Measurements from ENCODE around the gene CIAO2B.

CIAO2B gene

DNA sequence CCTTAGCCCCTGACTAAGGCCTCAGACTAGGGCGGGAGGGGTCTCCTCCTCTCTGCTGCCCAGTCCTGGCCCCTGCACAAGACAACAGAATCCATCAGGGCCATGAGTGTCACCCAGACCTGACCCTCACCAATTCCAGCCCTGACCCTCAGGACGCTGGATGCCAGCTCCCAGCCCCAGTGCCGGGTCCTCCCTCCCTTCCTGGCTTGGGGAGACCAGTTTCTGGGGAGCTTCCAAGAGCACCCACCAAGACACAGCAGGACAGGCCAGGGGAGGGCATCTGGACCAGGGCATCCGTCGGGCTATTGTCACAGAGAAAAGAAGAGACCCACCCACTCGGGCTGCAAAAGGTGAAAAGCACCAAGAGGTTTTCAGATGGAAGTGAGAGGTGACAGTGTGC is 39.5 kb upstream of the CIAO2B start:
- Histone ChIP-seq H3K4me1 (ENCODE audit: insufficient read depth, low read length, severe bottlenecking) (no peaks in the 10 kb centered on the region), H3K9ac (ENCODE audit: low read length) (no peak overlapping the region), H3K4me3 (ENCODE audit: low read depth, low read length, poor library complexity, severe bottlenecking) (no peak overlapping the region), H3K9me3 (ENCODE audit: low read length) (no peaks in the 10 kb centered on the region), H3K4me2 (ENCODE audit: low read length) (no peak overlapping the region), H3K36me3 (ENCODE audit: insufficient read depth, low read length) (no peaks in the 10 kb centered on the region), H3K27me3 (ENCODE audit: insufficient read depth, low read length) (peaks cover 6% of the 10 kb centered on the region; the same call in 1 of the 2 replicates), H3K9me2 (ENCODE audit: low read depth, low read length) (no peaks in the 10 kb centered on the region), H3K27ac (ENCODE audit: low read depth, low read length, poor library complexity, severe bottlenecking) (no peak overlapping the region), H3K79me2 (ENCODE audit: insufficient read depth, low read length) (no peaks in the 10 kb centered on the region), H3F3A (ENCODE audit: insufficient read depth, low read length) (no peaks in the 10 kb centered on the region), H4K20me1 (ENCODE audit: insufficient read depth, low read length) (no peaks in the 10 kb centered on the region), H2AFZ (ENCODE audit: low read length) (no peak overlapping the region)
- TF ChIP-seq, protein P1, sequence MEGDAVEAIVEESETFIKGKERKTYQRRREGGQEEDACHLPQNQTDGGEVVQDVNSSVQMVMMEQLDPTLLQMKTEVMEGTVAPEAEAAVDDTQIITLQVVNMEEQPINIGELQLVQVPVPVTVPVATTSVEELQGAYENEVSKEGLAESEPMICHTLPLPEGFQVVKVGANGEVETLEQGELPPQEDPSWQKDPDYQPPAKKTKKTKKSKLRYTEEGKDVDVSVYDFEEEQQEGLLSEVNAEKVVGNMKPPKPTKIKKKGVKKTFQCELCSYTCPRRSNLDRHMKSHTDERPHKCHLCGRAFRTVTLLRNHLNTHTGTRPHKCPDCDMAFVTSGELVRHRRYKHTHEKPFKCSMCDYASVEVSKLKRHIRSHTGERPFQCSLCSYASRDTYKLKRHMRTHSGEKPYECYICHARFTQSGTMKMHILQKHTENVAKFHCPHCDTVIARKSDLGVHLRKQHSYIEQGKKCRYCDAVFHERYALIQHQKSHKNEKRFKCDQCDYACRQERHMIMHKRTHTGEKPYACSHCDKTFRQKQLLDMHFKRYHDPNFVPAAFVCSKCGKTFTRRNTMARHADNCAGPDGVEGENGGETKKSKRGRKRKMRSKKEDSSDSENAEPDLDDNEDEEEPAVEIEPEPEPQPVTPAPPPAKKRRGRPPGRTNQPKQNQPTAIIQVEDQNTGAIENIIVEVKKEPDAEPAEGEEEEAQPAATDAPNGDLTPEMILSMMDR (IDR thresholded peaks at IDR 0.05; ENCODE audit: low read length), result no peak
- no peak for TF ChIP-seq EZH2 (IDR thresholded peaks at IDR 0.05; ENCODE audit: borderline replicate concordance, low read length)

DNA sequence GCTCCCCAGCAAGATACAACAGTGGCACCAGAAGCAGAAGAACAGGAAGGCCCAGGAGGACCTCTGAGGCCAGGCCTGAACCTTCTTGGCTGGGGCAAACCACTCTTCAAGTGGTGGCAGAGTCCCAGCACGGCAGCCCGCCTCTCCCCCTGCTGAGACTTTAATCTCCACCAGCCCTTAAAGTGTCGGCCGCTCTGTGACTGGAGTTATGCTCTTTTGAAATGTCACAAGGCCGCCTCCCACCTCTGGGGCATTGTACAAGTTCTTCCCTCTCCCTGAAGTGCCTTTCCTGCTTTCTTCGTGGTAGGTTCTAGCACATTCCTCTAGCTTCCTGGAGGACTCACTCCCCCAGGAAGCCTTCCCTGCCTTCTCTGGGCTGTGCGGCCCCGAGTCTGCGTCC is 38.8 kb upstream of the CIAO2B start:
- Histone ChIP-seq H3F3A (ENCODE audit: insufficient read depth, low read length) (no peaks in the 10 kb centered on the region), H3K36me3 (ENCODE audit: insufficient read depth, low read length) (no peaks in the 10 kb centered on the region), H3K4me1 (ENCODE audit: insufficient read depth, low read length, severe bottlenecking) (no peaks in the 10 kb centered on the region), H3K27ac (ENCODE audit: low read depth, low read length, poor library complexity, severe bottlenecking) (no peak overlapping the region), H3K9ac (ENCODE audit: low read length) (no peak overlapping the region), H2AFZ (ENCODE audit: low read length) (no peak overlapping the region), H3K79me2 (ENCODE audit: insufficient read depth, low read length) (no peaks in the 10 kb centered on the region), H3K9me2 (ENCODE audit: low read depth, low read length) (no peaks in the 10 kb centered on the region), H3K27me3 (ENCODE audit: insufficient read depth, low read length) (peaks cover 6% of the 10 kb centered on the region; the same call in 1 of the 2 replicates), H3K4me3 (ENCODE audit: low read depth, low read length, poor library complexity, severe bottlenecking) (no peak overlapping the region), H3K9me3 (ENCODE audit: low read length) (no peaks in the 10 kb centered on the region), H4K20me1 (ENCODE audit: insufficient read depth, low read length) (no peaks in the 10 kb centered on the region), H3K4me2 (ENCODE audit: low read length) (no peak overlapping the region)
- TF ChIP-seq EZH2 (IDR thresholded peaks at IDR 0.05; ENCODE audit: borderline replicate concordance, low read length), result no peak
- TF ChIP-seq, protein P1 (IDR thresholded peaks at IDR 0.05; ENCODE audit: low read length), result no peak

DNA sequence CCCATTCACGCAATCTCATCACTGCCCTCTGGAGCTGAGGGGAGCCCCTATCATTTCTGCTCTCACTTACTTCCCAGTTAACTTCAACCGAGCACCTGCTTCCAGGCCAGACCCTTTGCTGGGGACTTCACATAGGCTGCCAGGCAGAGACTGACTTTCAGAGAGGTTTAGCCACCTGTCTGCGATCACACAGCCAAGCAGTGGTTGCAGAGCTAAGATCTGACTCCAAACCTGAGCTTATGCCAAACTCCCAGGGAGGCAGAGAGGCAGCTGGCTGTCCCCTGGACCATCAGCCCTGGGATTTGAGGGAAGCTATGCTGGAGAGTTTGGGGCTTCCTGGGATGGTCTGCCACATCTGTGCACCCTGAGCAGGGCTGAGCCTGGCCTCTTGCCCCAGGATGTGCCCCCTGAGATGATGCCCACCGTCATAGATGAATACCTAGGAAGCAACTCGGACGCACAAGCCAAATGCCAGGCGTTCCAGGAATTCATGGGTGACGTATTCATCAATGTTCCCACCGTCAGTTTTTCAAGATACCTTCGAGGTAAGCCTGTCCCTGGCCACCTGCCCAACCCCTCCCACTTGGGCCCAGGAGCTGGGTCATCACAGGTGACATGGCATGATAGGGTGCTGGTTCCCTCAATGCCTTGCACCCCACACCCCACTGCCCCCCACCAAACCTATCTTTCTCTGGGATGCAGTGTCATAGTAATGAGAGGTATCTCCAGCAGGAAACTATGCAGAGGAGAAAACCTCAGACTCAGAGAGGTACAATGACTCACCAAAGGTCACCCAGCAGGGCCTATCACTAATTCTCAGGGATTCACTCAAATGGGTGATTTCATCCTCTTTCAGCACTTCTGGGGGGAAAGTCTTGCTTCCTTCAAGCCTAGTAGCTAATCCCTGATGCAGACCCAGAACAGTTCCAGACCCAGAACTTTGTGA is 36.8 kb upstream of the CIAO2B start:
- Histone ChIP-seq H3K9ac (ENCODE audit: low read length) (no peak overlapping the region), H3K4me2 (ENCODE audit: low read length) (no peak overlapping the region), H3K4me3 (ENCODE audit: low read depth, low read length, poor library complexity, severe bottlenecking) (no peak overlapping the region), H3K9me3 (ENCODE audit: low read length) (no peaks in the 10 kb centered on the region), H3K27me3 (ENCODE audit: insufficient read depth, low read length) (peaks cover 6% of the 10 kb centered on the region; the same call in 1 of the 2 replicates), H3K36me3 (ENCODE audit: insufficient read depth, low read length) (no peaks in the 10 kb centered on the region), H3K9me2 (ENCODE audit: low read depth, low read length) (no peaks in the 10 kb centered on the region), H3K79me2 (ENCODE audit: insufficient read depth, low read length) (no peaks in the 10 kb centered on the region), H3F3A (ENCODE audit: insufficient read depth, low read length) (no peaks in the 10 kb centered on the region), H2AFZ (ENCODE audit: low read length) (no peak overlapping the region), H3K4me1 (ENCODE audit: insufficient read depth, low read length, severe bottlenecking) (no peaks in the 10 kb centered on the region), H3K27ac (ENCODE audit: low read depth, low read length, poor library complexity, severe bottlenecking) (no peak overlapping the region), H4K20me1 (ENCODE audit: insufficient read depth, low read length) (no peaks in the 10 kb centered on the region)
- no peak for TF ChIP-seq EZH2 (IDR thresholded peaks at IDR 0.05; ENCODE audit: borderline replicate concordance, low read length)
- TF ChIP-seq, protein P1 (IDR thresholded peaks at IDR 0.05; ENCODE audit: low read length), result no peak

All from OCI-LY1 (cell line).